ENCODE data around the gene SETD6. TPM values are rescaled to one million over a fixed set of nuclear protein-coding genes. Genes with fewer than 3 reads are reported as not detected.
A peak's percentile ranks its signal among the peaks of the same experiment; 100 is the strongest.

Gene SETD6
- total and polyA plus RNA-seq, 2 of the 13 experiments (the other 11 are each of a cell fraction or from before 2014, with no cell fraction given), result 24.0 to 25.7 TPM

- TF ChIP-seq ZNF263 (CRISPR knock-in tag; IDR thresholded peaks at IDR 0.05) (peak; percentile 68), ZNF101 (CRISPR knock-in tag; IDR thresholded peaks at IDR 0.05; ENCODE audit: borderline replicate concordance, low read depth) (no peak), CEBPB (IDR thresholded peaks at IDR 0.05; ENCODE audit: borderline replicate concordance, low read depth, low read length) (no peak), ARNT (IDR thresholded peaks at IDR 0.05) (no peak), JUN (CRISPR knock-in tag; IDR thresholded peaks at IDR 0.05) (peak; percentile 52; the same call in 1 of the 2 replicates), ZNF142 (CRISPR knock-in tag; IDR thresholded peaks at IDR 0.05) (peak; percentile 91), ZNF331 (CRISPR knock-in tag; IDR thresholded peaks at IDR 0.05) (no peak), AGO1 (IDR thresholded peaks at IDR 0.05; ENCODE audit: low read depth, low read length, poor library complexity, severe bottlenecking) (peak; percentile 89), ZNF781 (CRISPR knock-in tag; IDR thresholded peaks at IDR 0.05; ENCODE audit: borderline replicate concordance, not compliant biosample characterization) (peak; percentile 97), ONECUT2 (CRISPR knock-in tag; IDR thresholded peaks at IDR 0.05) (no peak; the same call in 1 of the 2 replicates), PHB2 (IDR thresholded peaks at IDR 0.05; ENCODE audit: partially characterized antibody) (no peak), ZSCAN9 (CRISPR knock-in tag; IDR thresholded peaks at IDR 0.05; ENCODE audit: borderline replicate concordance) (peak; percentile 70), TOE1 (CRISPR knock-in tag; IDR thresholded peaks at IDR 0.05) (no peak), ZNF615 (CRISPR knock-in tag; IDR thresholded peaks at IDR 0.05; ENCODE audit: borderline replicate concordance) (0 out of 2 replicates have a peak, but pooled peaks have one; percentile 61), HNRNPL (IDR thresholded peaks at IDR 0.05; ENCODE audit: low read depth, low read length) (0 out of 2 replicates have a peak, but pooled peaks have one; percentile 18), ZFP41 (CRISPR knock-in tag; IDR thresholded peaks at IDR 0.05; ENCODE audit: borderline replicate concordance) (0 out of 2 replicates have a peak, but pooled peaks have one; percentile 48), ZNF7 (CRISPR knock-in tag; IDR thresholded peaks at IDR 0.05) (peak; percentile 5; the same call in 1 of the 2 replicates), STAT6 (CRISPR knock-in tag; IDR thresholded peaks at IDR 0.05; ENCODE audit: borderline replicate concordance) (no peak)
- TF ChIP-seq, protein P1, sequence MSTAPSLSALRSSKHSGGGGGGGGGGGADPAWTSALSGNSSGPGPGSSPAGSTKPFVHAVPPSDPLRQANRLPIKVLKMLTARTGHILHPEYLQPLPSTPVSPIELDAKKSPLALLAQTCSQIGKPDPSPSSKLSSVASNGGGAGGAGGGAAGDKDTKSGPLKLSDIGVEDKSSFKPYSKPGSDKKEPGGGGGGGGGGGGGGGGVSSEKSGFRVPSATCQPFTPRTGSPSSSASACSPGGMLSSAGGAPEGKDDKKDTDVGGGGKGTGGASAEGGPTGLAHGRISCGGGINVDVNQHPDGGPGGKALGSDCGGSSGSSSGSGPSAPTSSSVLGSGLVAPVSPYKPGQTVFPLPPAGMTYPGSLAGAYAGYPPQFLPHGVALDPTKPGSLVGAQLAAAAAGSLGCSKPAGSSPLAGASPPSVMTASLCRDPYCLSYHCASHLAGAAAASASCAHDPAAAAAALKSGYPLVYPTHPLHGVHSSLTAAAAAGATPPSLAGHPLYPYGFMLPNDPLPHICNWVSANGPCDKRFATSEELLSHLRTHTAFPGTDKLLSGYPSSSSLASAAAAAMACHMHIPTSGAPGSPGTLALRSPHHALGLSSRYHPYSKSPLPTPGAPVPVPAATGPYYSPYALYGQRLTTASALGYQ (CRISPR knock-in tag; IDR thresholded peaks at IDR 0.05), result peak; percentile 50; the same call in 1 of the 2 replicates
Observed at GRCh38 chr16:58515125-58515870, at the start of gene SETD6 (continued).

Data from HepG2 (cell line).